GM19463 (cell line): ENCODE measurements around the gene DENND6A.
A peak's percentile ranks its signal among the peaks of the same experiment; 100 is the strongest.
"Not testable (repeated sequence)": the region's sequence is repeated elsewhere in the genome, so short reads cannot be mapped to it uniquely, and the experiment has no call there.

Experiments used
- ATAC-seq: cut with Tn5 transposase; IDR thresholded peaks from one replicate; pipeline ENCODE4 v1.9.1; 2021; ENCODE audit warnings: mild to moderate bottlenecking, moderate library complexity; ENCODE audit not compliant: unreplicated experiment

Gene DENND6A

GRCh38 chr3:57692396-57693147 is at the start of gene DENND6A:
TSS of gene DENND6A (minus strand) at chr3:57693077. CDS start at chr3:57693018, 59 bp downstream.
- peak; percentile 75 for ATAC-seq

- ATAC-seq: no peak
These were observed 47.1 kb upstream of the DENND6A start for GRCh38 chr3:57740027-57740426.

- no peak for ATAC-seq
These were observed 45.5 kb upstream of the DENND6A start for GRCh38 chr3:57738391-57738790.

- no peak for ATAC-seq
These were observed 45.0 kb upstream of the DENND6A start for GRCh38 chr3:57737840-57738239.

- no peak for ATAC-seq
These were observed 42.5 kb upstream of the DENND6A start for GRCh38 chr3:57735405-57735804.

- no peak for ATAC-seq
These were observed 40.9 kb upstream of the DENND6A start for GRCh38 chr3:57733790-57734189.

- ATAC-seq: no peak
These were observed 38.4 kb upstream of the DENND6A start for GRCh38 chr3:57731311-57731710.

GRCh38 chr3:57730682-57731081 is 37.8 kb upstream of the DENND6A start:
- ATAC-seq: no peak

- no peak for ATAC-seq
These were observed 36.6 kb upstream of the DENND6A start for GRCh38 chr3:57729334-57730045.

- ATAC-seq: no peak
These were observed 34.2 kb upstream of the DENND6A start for GRCh38 chr3:57727106-57727505.

- ATAC-seq: no peak
These were observed 33.5 kb upstream of the DENND6A start for GRCh38 chr3:57726397-57726796.

- ATAC-seq: no peak
These were observed 25.2 kb upstream of the DENND6A start for GRCh38 chr3:57718118-57718517.

- ATAC-seq: no peak
These were observed 24.5 kb upstream of the DENND6A start for GRCh38 chr3:57717205-57717868.

- ATAC-seq: no peak
These were observed 22.8 kb upstream of the DENND6A start for GRCh38 chr3:57715686-57716085.

- no peak for ATAC-seq
These were observed 16.7 kb upstream of the DENND6A start for GRCh38 chr3:57709559-57709958.

- ATAC-seq: no peak
These were observed 16.2 kb upstream of the DENND6A start for GRCh38 chr3:57709031-57709430.

- no peak for ATAC-seq
These were observed 13.6 kb upstream of the DENND6A start for GRCh38 chr3:57706462-57706861.

- not testable (repeated sequence) for ATAC-seq
These were observed 12.5 kb upstream of the DENND6A start for GRCh38 chr3:57705351-57705750.

GRCh38 chr3:57701781-57702180 is 8.9 kb upstream of the DENND6A start:
- ATAC-seq: no peak

GRCh38 chr3:57700737-57701136 is 7.9 kb upstream of the DENND6A start:
- ATAC-seq: no peak

- no peak for ATAC-seq
These were observed 6.7 kb upstream of the DENND6A start for GRCh38 chr3:57699591-57699990.

GRCh38 chr3:57696801-57697321 is 4.0 kb upstream of the DENND6A start:
- ATAC-seq: no peak
